Ishikawa (cell line): ENCODE data around the gene GPRASP3.

Experiments
- CEBPB ChIP-seq: IDR thresholded peaks from 2 replicates; pipeline ENCODE4 v1.6.1; 2012
- CREB1 ChIP-seq: IDR thresholded peaks from 2 replicates; pipeline ENCODE4 v1.6.1; 2012; ENCODE audit warnings: low read depth
- EGR1 ChIP-seq: IDR thresholded peaks from 2 replicates; pipeline ENCODE4 v1.6.1; 2012
- EP300 ChIP-seq: IDR thresholded peaks from 2 replicates; pipeline ENCODE4 v1.6.1; 2012; ENCODE audit warnings: borderline replicate concordance
- FOXM1 ChIP-seq: IDR thresholded peaks from 2 replicates; pipeline ENCODE4 v1.6.1; 2012; ENCODE audit warnings: low read depth, borderline replicate concordance
- MAX ChIP-seq: IDR thresholded peaks from 2 replicates; pipeline ENCODE4 v1.6.1; 2012
- NFIC ChIP-seq: IDR thresholded peaks from 2 replicates; pipeline ENCODE4 v1.6.1; 2012
- RAD21 ChIP-seq: IDR thresholded peaks from 2 replicates; pipeline ENCODE4 v1.6.1; 2012; ENCODE audit warnings: low read depth
- REST ChIP-seq: IDR thresholded peaks from 2 replicates; pipeline ENCODE4 v1.6.1; 2012; ENCODE audit warnings: low read depth, mild to moderate bottlenecking
- TAF1 ChIP-seq: IDR thresholded peaks from 2 replicates; pipeline ENCODE4 v1.6.1; 2012; ENCODE audit warnings: low read depth, mild to moderate bottlenecking
- TCF12 ChIP-seq: IDR thresholded peaks from 2 replicates; pipeline ENCODE4 v1.6.1; 2012; ENCODE audit warnings: low read depth
- TEAD4 ChIP-seq: IDR thresholded peaks from 2 replicates; pipeline ENCODE4 v1.6.1; 2012
- USF1 ChIP-seq: IDR thresholded peaks from 2 replicates; pipeline ENCODE4 v1.6.1; 2012
- YY1 ChIP-seq: IDR thresholded peaks from 2 replicates; pipeline ENCODE4 v1.6.1; 2012; ENCODE audit warnings: low read depth
- ZBTB7A ChIP-seq: IDR thresholded peaks from 2 replicates; pipeline ENCODE4 v1.6.1; 2012; ENCODE audit warnings: low read depth

GPRASP3 gene

GRCh38 chrX:102697494-102697893 lies 23.0 kb upstream of the GPRASP3 start:
- no peak for TF ChIP-seq MAX
- TF ChIP-seq REST: no peak
- no peak for TF ChIP-seq TEAD4
- no peak for TF ChIP-seq USF1
- TF ChIP-seq FOXM1: no peak
- no peak for TF ChIP-seq EGR1
- no peak for TF ChIP-seq YY1
- no peak for TF ChIP-seq EP300
- TF ChIP-seq CEBPB: no peak
- no peak for TF ChIP-seq ZBTB7A
- no peak for TF ChIP-seq CREB1
- TF ChIP-seq TAF1: no peak
- no peak for TF ChIP-seq RAD21
- TF ChIP-seq TCF12: no peak
- TF ChIP-seq NFIC: no peak

GRCh38 chrX:102708900-102709299 lies 11.6 kb upstream of the GPRASP3 start:
- TF ChIP-seq NFIC (no peak), ZBTB7A (no peak), CEBPB (no peak), RAD21 (no peak), USF1 (no peak), YY1 (no peak), CREB1 (no peak), REST (no peak), EGR1 (no peak), FOXM1 (no peak)

GRCh38 chrX:102711872-102712215 lies 8.7 kb upstream of the GPRASP3 start:
- no peak for TF ChIP-seq RAD21
- no peak for TF ChIP-seq YY1
- TF ChIP-seq USF1: no peak
- no peak for TF ChIP-seq CREB1
- TF ChIP-seq MAX: no peak
- no peak for TF ChIP-seq EGR1
- TF ChIP-seq TAF1: no peak
- no peak for TF ChIP-seq REST
- no peak for TF ChIP-seq EP300

- TF ChIP-seq USF1 (no peak), YY1 (peak; percentile 52; the same call in 1 of the 2 replicates), TAF1 (0 out of 2 replicates have a peak, but pooled peaks have one; percentile 20), EP300 (no peak), CEBPB (no peak), ZBTB7A (peak; percentile 83), REST (no peak)
These were observed 8.2 kb upstream of the GPRASP3 start, which contains the start of gene GPRASP2 for GRCh38 chrX:102712216-102712966. Gene GPRASP2 (plus strand): TSS chrX:102712448. CDS start chrX:102714870, 2,422 bp downstream.
